OCI-LY1 (cell line): ENCODE data around the gene SYT5.

Source experiments
- EZH2 ChIP-seq: fragments of 200-600 bp; sonication (generic), shearing (Covaris generic); IDR thresholded peaks from 2 replicates; pipeline ENCODE4 v1.8.0; 2017; ENCODE audit warnings: borderline replicate concordance, mixed run types, mild to moderate bottlenecking, antibody characterized with exemption, low read length, moderate library complexity, mixed read lengths
- TF ChIP-seq, protein P1 (sequence below): fragments of 200-600 bp; sonication (generic), shearing (Covaris generic); IDR thresholded peaks from 2 replicates; pipeline ENCODE4 v1.5.1; 2017; ENCODE audit warnings: mild to moderate bottlenecking, antibody characterized with exemption, low read length, moderate library complexity, mixed read lengths

GRCh38 chr19:55132453-55133129 is 47.5 kb downstream of the SYT5 start:
- TF ChIP-seq, protein P1, sequence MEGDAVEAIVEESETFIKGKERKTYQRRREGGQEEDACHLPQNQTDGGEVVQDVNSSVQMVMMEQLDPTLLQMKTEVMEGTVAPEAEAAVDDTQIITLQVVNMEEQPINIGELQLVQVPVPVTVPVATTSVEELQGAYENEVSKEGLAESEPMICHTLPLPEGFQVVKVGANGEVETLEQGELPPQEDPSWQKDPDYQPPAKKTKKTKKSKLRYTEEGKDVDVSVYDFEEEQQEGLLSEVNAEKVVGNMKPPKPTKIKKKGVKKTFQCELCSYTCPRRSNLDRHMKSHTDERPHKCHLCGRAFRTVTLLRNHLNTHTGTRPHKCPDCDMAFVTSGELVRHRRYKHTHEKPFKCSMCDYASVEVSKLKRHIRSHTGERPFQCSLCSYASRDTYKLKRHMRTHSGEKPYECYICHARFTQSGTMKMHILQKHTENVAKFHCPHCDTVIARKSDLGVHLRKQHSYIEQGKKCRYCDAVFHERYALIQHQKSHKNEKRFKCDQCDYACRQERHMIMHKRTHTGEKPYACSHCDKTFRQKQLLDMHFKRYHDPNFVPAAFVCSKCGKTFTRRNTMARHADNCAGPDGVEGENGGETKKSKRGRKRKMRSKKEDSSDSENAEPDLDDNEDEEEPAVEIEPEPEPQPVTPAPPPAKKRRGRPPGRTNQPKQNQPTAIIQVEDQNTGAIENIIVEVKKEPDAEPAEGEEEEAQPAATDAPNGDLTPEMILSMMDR, result peak; percentile 57
- no peak for TF ChIP-seq EZH2
